Stimulated activated CD8-positive, alpha-beta memory T cell treated with anti-CD3 and anti-CD28 coated beads, Interleukin-15, amount 100 ng/mL, for 24 hours (primary cell): ENCODE measurements around the gene TLE6.
"Not testable (repeated sequence)": the region's sequence is repeated elsewhere in the genome, so short reads cannot be mapped to it uniquely, and the experiment has no call there.

Source experiments
- DNase-seq: peaks from one replicate; pipeline ENCODE4 v3.0.0-alpha.2; 2020; ENCODE audit warnings: low read depth

Gene TLE6

GRCh38 chr19:2974342-2975041, 2.9 kb upstream of the TLE6 start:
- DNase-seq, result no peak

- no peak for DNase-seq
These were observed 759 bp upstream of the TLE6 start for GRCh38 chr19:2976609-2977000.

DNA sequence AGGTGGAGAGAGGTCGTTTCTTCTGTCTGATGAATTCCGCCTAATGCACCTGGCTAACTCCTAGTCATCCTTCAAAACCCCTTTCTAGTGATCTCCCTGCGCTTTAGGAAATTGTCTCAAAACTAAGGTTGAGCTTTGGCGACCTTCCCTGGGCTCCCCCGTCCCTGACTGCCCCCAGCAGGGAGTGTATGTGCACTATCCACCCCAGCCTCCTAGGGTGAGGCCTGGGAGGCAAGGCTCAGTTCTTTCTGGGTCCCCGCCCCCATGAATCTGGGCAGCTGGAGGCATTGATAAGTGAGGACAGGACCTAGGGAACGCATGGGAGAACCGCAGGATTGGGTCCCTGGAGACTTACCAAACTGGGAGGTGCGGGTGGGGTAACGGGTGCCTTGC, 378 bp downstream of the TLE6 start:
- DNase-seq, result no peak

DNA sequence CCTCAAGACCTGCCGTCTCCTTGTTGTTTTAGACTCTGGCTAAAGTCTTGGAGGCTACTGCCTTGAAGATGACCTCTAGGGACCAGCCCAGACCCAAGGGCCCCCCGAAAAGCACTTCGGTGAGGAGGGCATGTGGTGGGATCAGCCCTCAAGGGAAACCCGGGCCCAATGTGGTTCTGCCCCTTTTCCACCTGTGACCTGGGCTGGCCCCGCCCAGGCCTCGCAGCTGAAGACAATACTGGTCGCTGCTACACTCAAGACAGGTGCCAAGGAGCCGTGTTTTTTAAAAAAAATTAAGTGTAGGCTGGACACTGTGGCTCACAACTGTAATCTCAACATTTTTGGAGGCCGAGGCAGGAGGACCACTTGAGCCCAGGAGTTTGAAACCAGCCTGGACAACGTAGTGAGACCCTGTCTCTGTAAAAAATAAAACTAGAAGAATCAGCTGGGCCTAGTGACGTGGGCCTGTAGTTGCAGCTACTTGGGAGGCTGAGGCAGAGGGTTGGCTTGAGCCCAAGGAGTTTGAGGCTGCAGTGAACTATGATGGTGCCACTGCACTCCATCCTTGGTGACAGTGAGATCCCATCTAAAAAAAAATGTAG, 903 bp downstream of the TLE6 start:
- DNase-seq, result no peak

- DNase-seq, result no peak
These were observed 1.4 kb downstream of the TLE6 start for GRCh38 chr19:2978772-2979171.

- no peak for DNase-seq
These were observed 4.5 kb downstream of the TLE6 start for GRCh38 chr19:2981898-2982297.

DNA sequence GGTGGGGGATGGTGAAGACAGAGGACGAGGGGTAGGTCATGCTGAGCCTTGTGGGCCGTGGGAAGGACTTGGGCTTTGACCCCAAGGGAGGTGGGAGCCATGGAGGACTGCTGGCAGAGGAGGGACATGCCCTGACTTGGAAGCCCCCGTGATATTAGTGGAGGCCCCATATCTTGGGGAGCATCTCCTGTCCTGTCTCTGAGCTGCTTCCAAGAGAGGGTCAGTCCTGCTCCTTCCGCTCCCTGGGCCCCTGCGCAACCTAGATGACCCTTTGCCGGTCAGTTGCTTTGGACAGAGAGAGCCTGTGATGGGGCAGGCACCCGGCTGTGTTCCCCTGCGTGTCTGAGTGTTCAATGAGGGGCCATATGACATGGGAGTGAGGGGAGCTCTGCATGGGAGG, 5.2 kb downstream of the TLE6 start:
- no peak for DNase-seq

GRCh38 chr19:2982983-2983350, 5.6 kb downstream of the TLE6 start:
- DNase-seq, result no peak

GRCh38 chr19:2983351-2984214, 6.2 kb downstream of the TLE6 start:
- DNase-seq, result no peak

DNA sequence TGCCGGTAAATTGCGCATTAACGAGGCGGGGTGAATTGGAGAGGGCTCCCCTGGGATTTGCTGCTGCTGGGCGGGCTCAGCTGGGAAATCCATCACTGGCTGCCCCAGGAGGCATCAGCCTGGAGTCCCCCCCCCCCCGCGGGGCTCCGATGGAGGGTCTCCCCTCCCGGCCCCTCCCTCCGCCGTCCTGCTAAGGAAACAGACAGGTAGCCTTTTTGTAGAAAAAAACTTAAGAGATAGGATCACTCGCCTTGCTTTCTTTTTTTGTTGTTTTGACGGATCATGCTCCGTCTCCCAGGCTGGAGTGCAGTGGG, 6.8 kb downstream of the TLE6 start:
- DNase-seq, result no peak

DNA sequence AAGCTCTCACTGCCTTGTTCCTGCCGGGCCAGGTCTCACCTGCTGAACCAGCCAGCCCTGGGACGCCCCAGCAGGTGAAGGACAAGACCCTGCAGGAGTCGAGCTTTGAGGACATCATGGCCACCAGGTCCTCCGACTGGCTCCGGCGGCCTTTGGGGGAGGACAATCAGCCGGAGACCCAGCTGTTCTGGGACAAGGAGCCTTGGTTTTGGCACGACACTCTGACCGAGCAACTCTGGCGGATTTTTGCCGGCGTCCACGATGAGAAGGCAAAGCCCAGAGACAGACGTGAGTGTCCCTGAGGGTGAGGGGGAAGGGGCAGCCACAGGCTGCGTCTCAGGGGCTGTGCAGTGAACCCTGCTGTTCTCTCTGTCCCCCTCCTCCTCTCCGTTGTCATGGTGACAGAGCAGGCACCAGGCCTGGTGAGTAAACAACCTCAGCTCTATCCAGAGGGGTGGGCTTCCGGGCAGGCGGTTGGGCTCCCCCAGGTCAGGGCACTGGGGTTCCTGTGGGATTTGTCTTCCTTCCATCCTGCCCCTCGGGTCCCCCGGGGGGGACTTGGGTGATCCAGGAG, 9.7 kb downstream of the TLE6 start:
- no peak for DNase-seq

- DNase-seq, result no peak
These were observed 10.4 kb downstream of the TLE6 start for GRCh38 chr19:2987797-2988196.

DNA sequence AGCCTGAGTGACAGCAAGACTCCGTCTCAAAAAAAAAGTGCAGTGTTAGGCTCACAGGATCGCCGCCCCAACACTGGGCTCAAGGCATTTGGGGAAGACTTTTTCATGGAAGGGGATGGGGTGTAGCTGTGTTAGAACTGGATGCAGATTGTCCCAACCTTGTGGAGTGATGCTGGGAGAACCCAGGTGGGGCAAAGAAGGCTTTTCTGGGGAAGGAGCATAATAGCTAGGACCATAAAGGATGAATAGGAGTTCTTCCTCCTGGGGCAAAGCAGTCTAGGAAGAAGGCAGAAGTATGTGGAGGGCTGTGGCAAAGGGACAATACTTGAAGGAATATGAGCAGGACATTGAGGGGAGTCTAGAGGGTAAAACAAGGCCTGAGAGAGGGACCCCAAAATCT, 11.2 kb downstream of the TLE6 start:
- no peak for DNase-seq

DNA sequence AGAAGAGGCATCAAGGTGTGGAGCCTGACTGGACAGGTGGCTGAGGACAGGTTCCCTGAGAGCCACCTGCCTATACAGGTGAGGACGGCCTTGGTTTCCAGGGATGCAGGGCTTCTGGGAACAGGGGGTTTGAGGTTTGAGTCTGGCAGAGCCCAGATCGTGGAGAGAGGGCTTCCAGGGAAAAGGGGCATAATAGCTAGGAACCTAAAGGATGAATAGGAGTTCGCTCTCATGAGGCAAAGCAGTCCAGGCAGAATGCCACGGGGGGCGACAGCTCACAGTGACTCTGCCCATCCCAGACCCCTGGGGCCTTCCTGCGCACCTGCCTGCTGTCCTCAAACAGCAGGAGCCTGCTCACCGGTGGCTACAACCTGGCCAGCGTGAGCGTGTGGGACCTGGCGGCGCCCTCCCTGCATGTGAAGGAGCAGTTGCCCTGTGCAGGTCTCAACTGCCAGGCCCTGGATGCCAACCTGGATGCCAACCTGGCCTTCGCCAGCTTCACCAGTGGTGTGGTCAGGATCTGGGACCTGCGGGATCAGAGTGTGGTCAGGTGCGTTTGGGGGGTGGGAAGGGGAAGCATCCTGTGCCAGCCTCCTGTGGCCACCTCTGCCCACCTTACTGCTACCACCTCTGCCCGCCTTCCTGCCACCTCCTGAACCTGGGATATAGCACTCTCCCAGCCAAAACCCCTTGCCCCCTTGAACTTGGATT, 12.0 kb downstream of the TLE6 start:
- DNase-seq, result no peak

GRCh38 chr19:2992333-2992732, 15.0 kb downstream of the TLE6 start:
- DNase-seq, result not testable (repeated sequence)

- DNase-seq, result no peak
These were observed 15.6 kb downstream of the TLE6 start for GRCh38 chr19:2992958-2993357.

- no peak for DNase-seq
These were observed 16.2 kb downstream of the TLE6 start for GRCh38 chr19:2993579-2993978.

DNA sequence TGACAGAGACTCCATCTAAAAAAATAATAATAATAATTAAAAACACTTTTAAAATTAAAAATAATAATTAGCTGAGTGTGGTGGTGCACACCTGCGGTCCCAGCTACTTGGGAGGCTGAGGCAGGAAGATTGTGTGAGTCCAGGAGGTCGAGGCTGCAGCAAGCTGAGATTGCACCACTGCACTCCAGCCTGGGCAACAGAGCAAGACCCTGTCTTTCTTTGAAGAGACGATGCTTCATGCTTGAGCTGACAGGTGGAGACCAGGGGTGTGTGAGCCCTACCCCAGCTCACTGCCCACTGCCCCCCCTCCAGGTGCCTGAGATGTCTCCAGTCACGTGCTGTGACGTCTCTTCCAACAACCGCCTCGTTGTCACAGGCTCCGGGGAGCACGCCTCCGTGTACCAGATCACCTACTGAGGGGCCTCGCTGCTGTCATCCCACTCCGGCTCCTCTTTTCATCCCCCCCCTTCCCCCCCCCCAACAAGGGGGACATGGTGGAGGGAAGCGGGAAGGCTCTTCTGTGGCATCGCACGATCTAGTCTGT, 17.3 kb downstream of the TLE6 start:
- DNase-seq, result no peak

DNA sequence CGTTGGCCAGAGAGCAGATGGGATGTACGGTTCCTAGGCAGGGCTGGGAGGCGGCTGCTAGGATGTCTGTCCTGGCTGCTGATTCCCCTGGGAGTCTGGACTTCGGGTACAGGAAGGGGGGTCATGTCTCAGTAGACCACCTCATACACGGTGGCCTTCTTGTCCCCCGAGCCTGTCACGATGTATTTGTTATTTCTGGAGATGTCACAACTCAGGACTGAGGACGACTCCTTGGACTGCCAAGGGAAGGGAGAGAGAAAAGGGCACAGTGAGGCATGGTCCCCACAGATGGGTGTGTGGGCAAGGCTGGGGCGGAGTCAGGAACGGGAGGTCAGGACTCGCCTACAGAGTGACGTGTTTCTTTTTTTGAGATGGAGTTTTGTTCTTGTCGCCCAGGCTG, 20.4 kb downstream of the TLE6 start:
- no peak for DNase-seq

DNA sequence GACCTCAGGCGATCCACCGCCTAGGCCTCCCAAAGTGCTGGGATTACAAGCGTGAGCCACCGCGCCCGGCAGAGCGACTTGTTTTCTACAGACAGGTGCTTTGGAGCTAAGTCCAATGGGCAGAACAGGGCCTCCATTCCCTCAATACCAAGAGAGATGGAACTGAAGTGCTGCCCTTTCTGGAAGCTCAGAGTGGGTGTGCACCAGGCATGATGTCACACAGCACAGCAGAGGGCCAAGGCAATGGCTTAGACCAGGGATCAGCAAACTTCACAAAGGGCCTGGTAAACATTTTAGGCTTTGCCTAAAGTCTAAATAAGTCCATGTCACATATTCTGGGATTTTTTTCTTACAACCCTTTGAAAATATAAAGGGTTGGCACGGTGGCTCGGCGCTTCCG, 21.3 kb downstream of the TLE6 start:
- DNase-seq, result no peak

DNA sequence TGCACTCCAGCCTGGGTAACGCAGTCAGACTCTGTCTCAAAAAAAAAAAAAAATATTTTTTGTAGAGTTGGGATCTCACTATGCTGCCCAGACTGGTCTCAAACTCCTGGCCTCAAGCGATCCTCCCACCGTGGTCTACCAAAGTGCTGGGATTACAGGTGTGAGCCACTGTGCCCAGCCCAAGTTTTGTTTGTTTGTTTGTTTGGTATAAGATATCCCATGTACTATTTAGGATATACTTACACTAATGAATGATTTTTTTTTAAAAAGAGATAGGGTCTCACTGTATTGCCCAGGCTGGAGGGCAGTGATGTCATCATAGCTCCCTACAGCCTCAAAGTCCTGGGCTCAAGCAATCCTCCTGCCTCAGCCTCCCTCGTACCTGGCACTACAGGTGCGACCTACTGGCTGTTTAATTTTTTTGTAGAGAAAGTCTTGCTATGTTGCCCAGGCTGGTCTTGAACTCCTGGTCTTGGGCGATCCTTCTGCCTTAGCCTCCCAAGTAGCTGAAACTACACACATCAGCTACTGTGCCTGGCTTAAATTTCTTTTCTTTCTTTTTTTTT, 24.0 kb downstream of the TLE6 start:
- DNase-seq, result no peak

- no peak for DNase-seq
These were observed 25.7 kb downstream of the TLE6 start for GRCh38 chr19:3003046-3003445.
